Ascending aorta (tissue), 2 donors: ENCODE results near the gene ABTB2. TPM values are rescaled to one million over a fixed set of nuclear protein-coding genes. Genes with fewer than 3 reads are reported as not detected.

Experiments used
- DNase-seq, 2 donors: peaks; one replicate each; pipeline ENCODE4 v3.0.0-alpha.2; 2019; ENCODE audit warnings: low spot score in 2 of 2
- H3K27ac ChIP-seq, 2 donors: fragments of 200-600 bp; sonication (generic); one replicate each; pipeline ENCODE4 v1.5.1; 2016 to 2017; ENCODE audit warnings: mild to moderate bottlenecking in 1 of 2
- H3K27me3 ChIP-seq: fragments of 200-600 bp; sonication (generic); one replicate; pipeline ENCODE4 v1.5.1; 2017
- H3K36me3 ChIP-seq, 2 donors: fragments of 200-600 bp; sonication (generic); one replicate each; pipeline ENCODE4 v1.5.1; 2016
- H3K4me1 ChIP-seq, 2 donors: fragments of 200-600 bp; sonication (generic); one replicate each; pipeline ENCODE4 v1.5.1; 2016 to 2017; ENCODE audit warnings: mild to moderate bottlenecking in 1 of 2
- H3K4me3 ChIP-seq, 2 donors: fragments of 200-600 bp; sonication (generic); one replicate each; pipeline ENCODE4 v1.5.1; 2016 to 2017; ENCODE audit warnings: mild to moderate bottlenecking in 1 of 2
- H3K9me3 ChIP-seq, 2 donors: fragments of 200-600 bp; sonication (generic); one replicate each; pipeline ENCODE4 v1.5.1; 2016
- CTCF ChIP-seq, 3 experiments: fragments of 200-600 bp in 2 of 3; fragments of 450-650 bp in 1 of 3; sonication (generic) in 2 of 3; IDR thresholded peaks; one replicate each; pipeline ENCODE4 v1.5.1; 2016 to 2019; ENCODE audit warnings: antibody characterized with exemption in 3 of 3, mild to moderate bottlenecking in 1 of 3, moderate library complexity in 1 of 3
- intact Hi-C: fragments of 100-400 bp; cut with DNase I; formaldehyde crosslinking; loops from one replicate; pipeline ENCODE4 v1.15.1; 2023
- total RNA-seq: library from RNA; depleted of rRNA; stranded (reverse); fragments of >200 nt; gene quantifications from one replicate; pipeline ENCODE4 v1.1.0, GENCODE V29; 2016

The ABTB2 gene
- total RNA-seq, 1 donor from 2014 or later, result 7.9 TPM

GRCh38 chr11:34382532-34383276 lies 24.9 kb upstream of the ABTB2 start:
- Histone ChIP-seq H3K36me3 (no peaks in the 10 kb centered on the region), H3K4me3 (no peak overlapping the region), H3K9me3 (peaks cover 0 to 13% of the 10 kb centered on the region in 2 donors), H3K27me3 (no peaks in the 10 kb centered on the region), H3K4me1 (no peaks in the 10 kb centered on the region), H3K27ac (no peak overlapping the region)
- no peak for TF ChIP-seq CTCF (IDR thresholded peaks at IDR 0.05)
- intact Hi-C loops, result no loop called here
- DNase-seq, result no peak

GRCh38 chr11:34381775-34382174 lies 24.0 kb upstream of the ABTB2 start:
- no peak for TF ChIP-seq CTCF (IDR thresholded peaks at IDR 0.05)
- no peaks in the 10 kb centered on the region for H3K4me1 ChIP-seq
- peaks cover 4 to 21% of the 10 kb centered on the region in 2 donors for H3K9me3 ChIP-seq
- DNase-seq, result no peak
- intact Hi-C loops, result no loop called here
- no peaks in the 10 kb centered on the region for H3K27me3 ChIP-seq
- no peak overlapping the region for H3K27ac ChIP-seq
- H3K36me3 ChIP-seq, result no peaks in the 10 kb centered on the region
- H3K4me3 ChIP-seq, result no peak overlapping the region

- Histone ChIP-seq H3K4me3 (no peak overlapping the region), H3K27me3 (no peaks in the 10 kb centered on the region), H3K27ac (no peak overlapping the region), H3K36me3 (no peaks in the 10 kb centered on the region), H3K4me1 (no peaks in the 10 kb centered on the region), H3K9me3 (peaks cover 9 to 31% of the 10 kb centered on the region in 2 donors)
- TF ChIP-seq CTCF (IDR thresholded peaks at IDR 0.05), result no peak
- intact Hi-C loops, result no loop called here
- no peak for DNase-seq
These were observed 22.9 kb upstream of the ABTB2 start for GRCh38 chr11:34380696-34381095.

GRCh38 chr11:34379539-34379938 lies 21.7 kb upstream of the ABTB2 start:
- Histone ChIP-seq H3K9me3 (peaks cover 9 to 31% of the 10 kb centered on the region in 2 donors), H3K36me3 (no peaks in the 10 kb centered on the region), H3K4me3 (no peak overlapping the region), H3K27me3 (no peaks in the 10 kb centered on the region), H3K27ac (no peak overlapping the region), H3K4me1 (no peaks in the 10 kb centered on the region)
- intact Hi-C loops, result no loop called here
- DNase-seq, result no peak
- no peak for TF ChIP-seq CTCF (IDR thresholded peaks at IDR 0.05)

GRCh38 chr11:34379079-34379478 lies 21.3 kb upstream of the ABTB2 start:
- no peak overlapping the region for H3K4me3 ChIP-seq
- TF ChIP-seq CTCF (IDR thresholded peaks at IDR 0.05), result no peak
- peaks cover 9 to 31% of the 10 kb centered on the region in 2 donors for H3K9me3 ChIP-seq
- no peak overlapping the region for H3K27ac ChIP-seq
- DNase-seq, result no peak
- no peaks in the 10 kb centered on the region for H3K36me3 ChIP-seq
- H3K27me3 ChIP-seq, result no peaks in the 10 kb centered on the region
- intact Hi-C loops, result no loop called here
- no peaks in the 10 kb centered on the region for H3K4me1 ChIP-seq
